GM04503 (cell line): ENCODE measurements around the gene TSPAN6.
A peak's percentile ranks its signal among the peaks of the same experiment; 100 is the strongest.

ENCODE experiments used
- DNase-seq: peaks from one replicate; pipeline ENCODE4 v3.0.0-alpha.2; 2012; ENCODE audit warnings: low read depth

The TSPAN6 gene

GRCh38 chrX:100647739-100648138 lies 11.1 kb upstream of the TSPAN6 start:
- no peak for DNase-seq

- no peak for DNase-seq
These were observed 10.5 kb upstream of the TSPAN6 start for GRCh38 chrX:100647095-100647494.

- no peak for DNase-seq
These were observed 8.5 kb upstream of the TSPAN6 start for GRCh38 chrX:100645106-100645505.

GRCh38 chrX:100643956-100644860 lies 7.6 kb upstream of the TSPAN6 start, which contains the start of gene SRPX2:
TSS of gene SRPX2 (plus strand) at chrX:100644199. CDS start at chrX:100646323, 2,124 bp downstream.
- DNase-seq: peak; percentile 71

DNA sequence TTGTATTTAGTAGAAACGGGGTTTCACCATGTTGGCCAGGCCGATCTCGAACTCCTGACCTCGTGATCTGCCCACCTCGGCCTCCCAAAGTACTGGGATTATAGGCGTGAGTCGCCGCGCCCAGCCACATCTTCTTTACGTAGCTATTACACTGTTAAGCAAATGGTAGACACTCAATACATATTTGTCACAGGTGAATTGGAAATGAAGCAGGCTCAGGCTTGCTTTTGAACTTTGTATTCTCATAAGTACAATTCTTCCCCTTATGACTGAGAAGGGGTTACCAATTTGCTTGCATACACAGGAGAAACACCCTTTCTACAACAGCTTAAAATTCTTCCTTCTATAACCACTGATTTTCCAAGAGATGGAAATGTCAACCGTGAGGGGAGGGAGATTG lies 6.6 kb upstream of the TSPAN6 start:
- no peak for DNase-seq

GRCh38 chrX:100642290-100642689 lies 5.7 kb upstream of the TSPAN6 start:
- DNase-seq: no peak

- DNase-seq: no peak
These were observed 651 bp downstream of the TSPAN6 start for GRCh38 chrX:100635989-100636320.

GRCh38 chrX:100635040-100635439 lies 1.6 kb downstream of the TSPAN6 start:
- DNase-seq: no peak

DNA sequence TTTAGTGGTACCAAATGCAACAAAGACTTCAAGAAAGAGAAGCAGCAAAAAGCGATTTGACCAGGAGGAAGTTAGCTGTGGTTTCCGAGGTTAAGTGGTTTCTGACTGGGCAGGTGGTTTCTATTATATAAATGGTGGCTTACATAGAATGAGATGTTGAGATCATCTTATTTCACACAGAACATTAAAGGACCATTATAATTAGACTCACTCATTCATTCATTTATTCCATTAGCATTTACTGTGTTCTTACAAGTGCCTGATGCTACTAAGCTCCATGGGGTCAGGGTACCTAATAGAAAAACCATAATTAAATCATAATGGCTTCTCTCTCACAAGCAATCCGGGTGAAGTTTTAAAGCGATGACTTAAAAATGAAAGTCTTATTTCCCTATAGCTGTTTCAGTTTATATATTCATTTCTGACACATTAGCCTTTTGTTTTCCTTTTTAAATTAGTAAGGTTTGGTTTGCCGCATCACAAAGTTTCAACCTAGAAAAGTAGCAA lies 10.6 kb downstream of the TSPAN6 start:
- no peak for DNase-seq

DNA sequence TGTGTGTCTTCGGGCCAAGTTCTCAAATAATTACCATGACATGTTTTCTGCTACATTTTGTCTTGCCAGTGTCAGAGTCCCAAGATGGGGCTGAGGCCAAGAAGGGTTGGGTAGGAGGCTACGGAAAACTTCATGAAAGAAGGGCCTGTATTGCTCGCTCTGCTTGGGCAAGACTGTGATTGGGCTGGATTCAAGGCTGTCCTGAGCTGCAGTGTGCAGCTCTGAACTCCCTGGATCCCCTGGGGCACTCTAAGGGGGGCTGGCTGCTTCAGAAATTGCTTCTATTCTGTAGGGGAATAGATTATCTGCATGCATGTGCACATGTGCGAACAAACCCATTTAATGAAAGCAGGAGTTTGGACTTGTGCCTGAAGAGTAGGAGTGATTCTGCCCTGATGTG lies 13.6 kb downstream of the TSPAN6 start:
- no peak for DNase-seq

GRCh38 chrX:100615005-100615404 lies 21.6 kb downstream of the TSPAN6 start:
- DNase-seq: peak; percentile 15

DNA sequence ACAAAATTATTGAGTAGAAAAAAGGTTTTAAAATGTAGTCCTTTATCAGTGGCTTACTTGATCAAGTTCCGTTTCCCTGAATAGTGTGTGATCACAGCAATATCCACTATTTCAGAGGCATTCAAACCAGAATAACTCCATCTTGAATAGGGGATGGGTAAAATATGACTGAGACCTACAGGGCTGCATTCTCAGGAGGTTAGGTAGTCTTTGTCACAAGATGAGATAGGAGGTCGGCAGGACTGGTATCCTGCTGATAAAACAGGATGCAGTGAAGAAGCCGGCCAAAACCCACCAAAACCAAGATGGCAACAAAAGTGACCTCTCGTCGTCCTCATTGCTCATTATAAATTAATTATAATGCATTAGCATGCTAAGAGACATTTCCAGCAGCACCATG lies 24.7 kb downstream of the TSPAN6 start:
- no peak for DNase-seq

GRCh38 chrX:100609591-100609990 lies 27.0 kb downstream of the TSPAN6 start:
- DNase-seq: no peak

DNA sequence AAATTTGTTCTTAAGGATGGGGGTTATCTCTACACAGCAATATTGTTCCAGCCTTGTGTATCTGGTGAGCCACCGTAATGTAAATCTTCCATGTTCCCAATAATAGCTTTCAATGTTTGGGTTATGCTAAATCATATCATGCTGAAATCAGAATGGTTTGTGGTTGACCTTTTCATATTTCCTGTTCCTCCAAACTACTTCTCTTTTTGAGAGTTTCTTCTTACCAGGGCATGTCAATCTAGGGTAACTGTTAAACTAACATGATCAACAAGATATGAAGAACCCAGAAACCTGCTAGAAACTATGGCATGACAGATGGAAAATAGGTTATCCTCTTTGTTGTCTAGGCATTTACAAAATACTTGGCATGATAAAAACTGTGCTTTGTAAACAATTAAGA lies 29.9 kb downstream of the TSPAN6 start:
- DNase-seq: no peak

DNA sequence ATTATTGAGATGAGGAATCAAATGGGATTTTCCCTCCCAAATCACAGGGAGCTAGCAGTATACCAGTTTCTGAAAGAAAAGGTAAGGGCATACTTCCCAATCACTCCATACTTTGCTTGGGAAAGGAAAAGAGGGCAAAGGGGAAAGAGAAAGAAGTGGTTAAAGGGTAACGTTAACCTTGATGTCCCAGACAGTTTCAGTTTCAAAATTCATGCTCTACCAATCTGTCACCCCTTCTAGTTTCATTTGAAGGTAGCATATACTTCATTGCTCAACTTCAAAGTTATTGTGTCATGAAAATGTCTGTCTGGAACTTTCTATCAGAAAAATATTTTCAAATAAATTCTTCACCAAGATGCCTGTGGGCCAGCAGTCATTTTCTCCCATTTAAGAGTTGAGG lies 35.8 kb downstream of the TSPAN6 start:
- no peak for DNase-seq

DNA sequence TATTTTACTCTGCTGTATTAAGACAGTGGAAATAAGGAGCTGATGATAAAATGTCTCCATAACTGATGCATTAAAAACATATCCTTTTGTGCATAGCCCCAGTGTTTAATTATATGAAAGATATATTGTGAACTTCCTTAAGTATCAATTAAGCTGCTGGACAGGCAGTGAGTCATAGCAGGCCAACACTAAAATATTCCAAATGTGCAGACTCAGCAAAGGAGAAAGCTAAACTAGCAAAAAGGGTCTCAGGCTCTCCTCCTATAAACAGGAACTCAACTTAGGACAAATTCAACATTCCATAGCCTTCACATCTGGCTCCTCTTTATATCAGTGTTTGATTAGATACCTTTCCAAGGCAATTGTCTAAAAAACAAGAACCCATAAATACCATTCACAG lies 36.3 kb downstream of the TSPAN6 start:
- DNase-seq: no peak

- DNase-seq: no peak
These were observed 37.1 kb downstream of the TSPAN6 start for GRCh38 chrX:100599456-100599855.

GRCh38 chrX:100596601-100597000 lies 40.0 kb downstream of the TSPAN6 start:
- no peak for DNase-seq

DNA sequence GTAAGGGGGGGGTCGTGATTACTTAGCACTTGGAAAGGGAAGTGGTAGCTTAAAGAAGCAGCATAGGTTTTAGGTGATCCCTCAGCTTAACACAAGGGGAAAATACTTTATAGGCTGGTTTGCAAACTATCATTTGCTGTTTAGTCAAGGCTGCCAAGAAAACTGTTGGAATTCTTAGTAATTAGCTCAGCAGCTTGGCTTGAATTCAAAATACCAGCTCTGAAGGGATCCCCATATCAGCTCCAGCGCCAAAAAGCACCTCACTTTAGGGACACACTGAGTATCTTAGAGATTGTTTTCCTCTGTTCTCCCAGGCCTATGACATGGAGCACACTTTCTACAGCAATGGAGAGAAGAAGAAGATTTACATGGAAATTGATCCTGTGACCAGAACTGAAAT lies 43.0 kb downstream of the TSPAN6 start:
- DNase-seq: no peak

- DNase-seq: no peak
These were observed 43.5 kb downstream of the TSPAN6 start for GRCh38 chrX:100593126-100593525.

GRCh38 chrX:100591256-100592051 lies 45.2 kb downstream of the TSPAN6 start:
- DNase-seq: no peak

GRCh38 chrX:100587861-100588260 lies 48.7 kb downstream of the TSPAN6 start:
- no peak for DNase-seq

- DNase-seq: no peak
These were observed 49.9 kb downstream of the TSPAN6 start for GRCh38 chrX:100586747-100587146.
